ENCODE results near the gene ST6GALNAC1. TPM values are rescaled to one million over a fixed set of nuclear protein-coding genes. Genes with fewer than 3 reads are reported as not detected.
"Not testable (repeated sequence)": the region's sequence is repeated elsewhere in the genome, so short reads cannot be mapped to it uniquely, and the experiment has no call there.

ST6GALNAC1 gene
- total and polyA plus RNA-seq, 5 donors from 2014 or later = 0.33 to 8.5 (median 2.6) TPM

DNA sequence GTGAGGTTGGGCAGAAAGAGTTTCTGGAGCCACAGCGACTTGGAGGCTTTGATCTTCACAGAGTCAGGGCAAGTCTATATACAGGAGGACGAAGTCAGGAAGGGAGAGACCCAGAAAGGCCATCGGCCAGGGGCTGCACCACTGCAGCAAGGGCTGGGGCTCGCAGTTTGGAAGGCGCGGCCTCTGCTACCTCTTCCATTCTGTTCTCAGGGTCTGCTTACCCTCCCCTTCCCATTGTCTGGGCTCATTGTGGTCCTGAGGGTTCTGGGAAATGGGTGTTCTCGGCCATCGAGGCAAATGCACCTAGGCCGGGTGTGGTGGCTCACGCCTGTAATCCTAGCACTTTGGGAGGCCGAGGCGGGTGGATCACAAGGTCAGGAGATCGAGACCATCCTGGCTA is 16.0 kb downstream of the ST6GALNAC1 start:
- Histone ChIP-seq H3K27me3 (ENCODE audit: control insufficient read depth, insufficient read depth, low read length) (peaks cover 4% of the 10 kb centered on the region), H3K36me3 (ENCODE audit: control insufficient read depth, insufficient read depth, low read length) (no peaks in the 10 kb centered on the region), H3K4me3 (ENCODE audit: low read depth, low read length) (no peak overlapping the region), H3K9me3 (ENCODE audit: control insufficient read depth in 2 of 2, low read length in 2 of 2) (no peaks in the 10 kb centered on the region), H3K27ac (ENCODE audit: insufficient read depth, low read length, poor library complexity, severe bottlenecking) (no peak overlapping the region), H3K4me1 (ENCODE audit: control insufficient read depth, insufficient read depth, low read length, poor library complexity, severe bottlenecking) (peaks cover 3% of the 10 kb centered on the region)
- H3K4me3 Mint-ChIP-seq = no peak overlapping the region
- DNase-seq (no peak), ATAC-seq (ENCODE audit: low read depth in 2 of 2) (no peak)
- H3K27me3 Mint-ChIP-seq = peaks cover 9% of the 10 kb centered on the region
- H3K4me1 Mint-ChIP-seq = peaks cover 0 to 16% (median 4%) of the 10 kb centered on the region in 4 donors
- H3K36me3 Mint-ChIP-seq = no peaks in the 10 kb centered on the region
- H3K27ac Mint-ChIP-seq = no peak overlapping the region
- H3K9me3 Mint-ChIP-seq = no peaks in the 10 kb centered on the region

DNA sequence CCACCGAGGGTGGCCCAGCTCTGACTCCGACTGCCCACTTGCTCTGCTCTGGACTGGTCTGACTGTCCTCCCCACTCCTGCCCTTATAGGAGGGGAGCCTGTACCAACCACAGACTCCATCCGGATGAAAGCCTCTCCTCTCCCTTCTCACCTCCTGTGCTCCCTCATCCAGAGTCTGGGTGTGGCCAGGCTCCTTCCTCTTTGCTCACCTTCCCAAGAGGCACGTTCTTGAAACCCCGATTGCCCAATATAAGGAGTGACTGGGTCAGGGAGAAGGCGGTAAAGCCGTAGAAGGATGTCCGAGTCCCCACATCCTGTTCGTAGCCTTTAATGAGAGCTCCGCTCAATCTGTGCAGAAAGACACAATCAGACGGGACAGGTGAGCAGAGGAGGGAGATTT is 17.1 kb downstream of the ST6GALNAC1 start:
- DNase-seq = no peak
- no peak for ATAC-seq (ENCODE audit: low read depth in 2 of 2)
- peak overlapping the region in 1 of 3 donors; percentile 43 for H3K27ac Mint-ChIP-seq

DNA sequence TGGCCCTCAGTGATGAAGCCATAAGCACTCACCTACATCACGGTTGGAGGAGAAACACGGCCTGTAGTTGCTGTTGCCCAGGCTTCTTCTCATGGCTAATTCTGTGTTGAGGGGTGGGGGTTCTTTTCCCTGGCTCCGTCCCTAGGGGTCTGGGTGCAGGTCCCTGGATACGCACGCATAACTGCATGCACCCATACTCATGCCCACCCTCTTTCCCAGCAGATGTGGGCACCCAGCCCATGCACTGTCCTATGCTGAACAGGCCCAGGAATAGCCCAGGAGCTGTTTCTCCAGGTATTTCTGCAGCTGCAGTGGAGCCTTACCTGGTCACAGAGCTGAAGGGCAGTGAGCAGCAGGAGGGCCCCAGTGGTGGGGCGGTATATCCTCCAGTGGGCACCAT is 18.1 kb downstream of the ST6GALNAC1 start:
- H3K36me3 ChIP-seq (ENCODE audit: control insufficient read depth, insufficient read depth, low read length) = no peaks in the 10 kb centered on the region
- Mint-ChIP-seq H3K27me3 (peaks cover 9% of the 10 kb centered on the region), H3K4me1 (peaks cover 0 to 4% (median 4%) of the 10 kb centered on the region in 4 donors), H3K9me3 (no peaks in the 10 kb centered on the region), H3K27ac (no peak overlapping the region), H3K36me3 (no peaks in the 10 kb centered on the region), H3K4me3 (no peak overlapping the region)
- peaks cover 4% of the 10 kb centered on the region for H3K27me3 ChIP-seq (ENCODE audit: control insufficient read depth, insufficient read depth, low read length)
- no peak for ATAC-seq (ENCODE audit: low read depth in 2 of 2)
- H3K9me3 ChIP-seq (ENCODE audit: control insufficient read depth in 2 of 2, low read length in 2 of 2) = no peaks in the 10 kb centered on the region
- no peak overlapping the region for H3K4me3 ChIP-seq (ENCODE audit: low read depth, low read length)
- no peak for DNase-seq
- peaks cover 3% of the 10 kb centered on the region for H3K4me1 ChIP-seq (ENCODE audit: control insufficient read depth, insufficient read depth, low read length, poor library complexity, severe bottlenecking)
- no peak overlapping the region for H3K27ac ChIP-seq (ENCODE audit: insufficient read depth, low read length, poor library complexity, severe bottlenecking)

More for the DNA sequence above, 17.1 kb downstream of the ST6GALNAC1 start:
- Mint-ChIP-seq H3K9me3 (no peaks in the 10 kb centered on the region), H3K4me1 (peaks cover 0 to 5% (median 4%) of the 10 kb centered on the region in 4 donors), H3K36me3 (no peaks in the 10 kb centered on the region), H3K4me3 (no peak overlapping the region), H3K27me3 (peaks cover 9% of the 10 kb centered on the region)
- Histone ChIP-seq H3K27me3 (ENCODE audit: control insufficient read depth, insufficient read depth, low read length) (peaks cover 4% of the 10 kb centered on the region), H3K4me3 (ENCODE audit: low read depth, low read length) (no peak overlapping the region), H3K36me3 (ENCODE audit: control insufficient read depth, insufficient read depth, low read length) (no peaks in the 10 kb centered on the region), H3K4me1 (ENCODE audit: control insufficient read depth, insufficient read depth, low read length, poor library complexity, severe bottlenecking) (peaks cover 3% of the 10 kb centered on the region), H3K9me3 (ENCODE audit: control insufficient read depth in 2 of 2, low read length in 2 of 2) (no peaks in the 10 kb centered on the region), H3K27ac (ENCODE audit: insufficient read depth, low read length, poor library complexity, severe bottlenecking) (no peak overlapping the region)

DNA sequence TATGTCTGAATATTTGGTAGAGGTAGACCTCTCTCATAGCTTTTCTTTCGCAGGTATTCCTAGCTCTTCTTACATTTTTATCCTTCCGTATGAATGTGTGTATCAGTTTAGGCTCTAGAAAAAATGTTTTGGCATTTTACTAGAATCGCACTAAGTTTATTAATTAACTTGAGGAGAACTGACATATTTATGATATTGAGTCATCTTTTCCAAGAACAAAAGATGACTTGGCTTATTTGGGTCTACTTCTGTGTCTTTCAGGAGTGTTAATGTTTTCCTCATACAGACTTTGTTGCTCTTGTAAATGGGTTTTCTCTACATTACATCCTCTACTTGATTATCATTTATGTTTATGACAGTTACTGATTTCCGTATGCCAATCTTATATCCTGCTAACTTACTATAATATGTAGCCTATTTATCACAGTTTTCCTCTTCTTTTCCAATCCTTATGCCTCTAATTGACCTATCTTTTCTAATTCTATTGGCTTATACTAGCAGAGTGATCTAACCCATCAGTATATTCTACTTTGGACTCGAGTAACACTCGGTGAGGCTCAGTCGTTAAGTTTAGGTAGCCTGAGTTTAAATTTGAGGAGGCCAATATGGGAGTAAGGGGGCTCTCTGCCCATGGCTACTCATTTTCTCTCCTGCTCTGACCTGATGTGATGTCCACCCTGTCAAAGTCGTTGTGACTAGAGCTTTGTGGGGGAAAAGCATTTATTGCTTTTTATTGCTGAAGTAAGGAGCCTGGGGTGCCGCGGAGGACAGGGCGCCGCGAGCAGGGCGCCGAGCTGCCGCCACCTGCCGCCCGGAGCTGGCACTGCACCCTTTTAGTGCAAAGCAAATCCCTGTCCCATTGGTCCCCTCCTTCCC is 20.0 kb downstream of the ST6GALNAC1 start:
- Histone ChIP-seq H3K4me3 (ENCODE audit: low read depth, low read length) (no peak overlapping the region), H3K27ac (ENCODE audit: insufficient read depth, low read length, poor library complexity, severe bottlenecking) (no peak overlapping the region), H3K27me3 (ENCODE audit: control insufficient read depth, insufficient read depth, low read length) (peaks cover 4% of the 10 kb centered on the region), H3K36me3 (ENCODE audit: control insufficient read depth, insufficient read depth, low read length) (no peaks in the 10 kb centered on the region), H3K9me3 (ENCODE audit: control insufficient read depth in 2 of 2, low read length in 2 of 2) (no peaks in the 10 kb centered on the region), H3K4me1 (ENCODE audit: control insufficient read depth, insufficient read depth, low read length, poor library complexity, severe bottlenecking) (peaks cover 3% of the 10 kb centered on the region)
- Mint-ChIP-seq H3K27ac (peak overlapping the region in 1 of 3 donors; percentile 60), H3K27me3 (peaks cover 9% of the 10 kb centered on the region), H3K4me3 (no peak overlapping the region), H3K4me1 (peaks cover 0 to 4% (median 4%) of the 10 kb centered on the region in 4 donors), H3K9me3 (no peaks in the 10 kb centered on the region), H3K36me3 (no peaks in the 10 kb centered on the region)
- DNase-seq (peak; percentile 52 to 74 (median 66)), ATAC-seq (ENCODE audit: low read depth in 2 of 2) (peak; percentile 73 to 83)

DNA sequence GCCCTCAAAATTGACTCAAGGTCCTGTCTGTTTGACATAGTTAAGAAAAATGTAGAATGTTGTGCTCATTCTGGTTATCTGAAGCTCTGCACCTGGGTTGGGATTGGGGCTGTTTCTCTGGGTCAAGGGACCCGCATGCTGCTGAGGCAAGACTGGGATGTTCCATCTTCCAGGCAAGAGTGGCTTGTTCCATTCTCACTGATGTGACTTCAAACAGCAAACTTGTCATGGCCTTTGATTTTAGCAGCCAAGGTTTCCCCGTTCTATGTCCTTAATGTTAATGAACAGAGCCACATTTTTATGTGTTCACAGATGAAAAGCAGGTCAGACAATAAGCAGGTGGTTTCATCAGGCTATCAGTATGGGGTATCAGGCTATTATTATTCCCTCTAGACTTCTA is 25.7 kb downstream of the ST6GALNAC1 start:
- H3K36me3 ChIP-seq (ENCODE audit: control insufficient read depth, insufficient read depth, low read length) = no peaks in the 10 kb centered on the region
- H3K36me3 Mint-ChIP-seq = no peaks in the 10 kb centered on the region
- H3K4me3 Mint-ChIP-seq = no peak overlapping the region
- no peak for ATAC-seq (ENCODE audit: low read depth in 2 of 2)
- H3K27me3 Mint-ChIP-seq = peaks cover 6% of the 10 kb centered on the region
- no peak overlapping the region for H3K27ac Mint-ChIP-seq
- H3K9me3 Mint-ChIP-seq = no peaks in the 10 kb centered on the region
- H3K4me1 ChIP-seq (ENCODE audit: control insufficient read depth, insufficient read depth, low read length, poor library complexity, severe bottlenecking) = no peaks in the 10 kb centered on the region
- no peak for DNase-seq
- no peaks in the 10 kb centered on the region for H3K9me3 ChIP-seq (ENCODE audit: control insufficient read depth in 2 of 2, low read length in 2 of 2)
- H3K4me3 ChIP-seq (ENCODE audit: low read depth, low read length) = no peak overlapping the region
- H3K27ac ChIP-seq (ENCODE audit: insufficient read depth, low read length, poor library complexity, severe bottlenecking) = no peak overlapping the region
- H3K27me3 ChIP-seq (ENCODE audit: control insufficient read depth, insufficient read depth, low read length) = no peaks in the 10 kb centered on the region
- peaks cover 0 to 6% (median 0%) of the 10 kb centered on the region in 4 donors for H3K4me1 Mint-ChIP-seq

DNA sequence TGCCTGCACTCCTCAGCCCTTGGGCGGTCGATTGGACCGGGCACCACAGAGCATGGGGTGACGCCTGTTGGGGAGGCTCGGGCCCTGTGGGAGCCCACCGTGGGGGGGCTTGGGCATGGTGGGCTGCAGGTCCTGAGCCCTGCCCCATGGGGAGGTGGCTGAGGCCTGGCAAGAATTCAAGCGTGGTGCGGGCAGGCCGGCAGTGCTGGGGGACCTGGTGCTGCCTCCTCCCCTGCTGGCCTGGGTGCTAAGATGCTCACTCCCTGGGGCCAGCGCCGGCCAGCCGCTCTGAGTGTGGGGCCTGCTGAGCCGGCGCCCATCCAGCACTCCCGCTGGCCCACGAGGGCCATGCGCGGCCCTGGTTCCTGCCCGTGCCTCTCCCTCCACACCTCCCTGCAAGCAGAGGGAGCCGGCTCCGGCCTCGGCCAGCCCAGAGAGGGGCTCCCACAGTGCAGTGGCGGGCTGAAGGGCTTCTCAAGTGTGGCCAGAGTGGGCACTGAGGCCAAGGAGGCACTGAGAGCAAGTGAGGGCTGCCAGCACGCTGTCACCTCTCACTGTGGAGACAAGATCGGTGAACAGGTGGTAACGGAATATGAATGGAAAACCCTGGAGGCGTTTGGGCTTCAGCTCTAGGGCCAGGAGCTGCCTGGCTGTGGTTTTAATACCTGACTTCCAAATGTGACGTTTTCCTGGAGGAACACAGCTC is 28.5 kb downstream of the ST6GALNAC1 start:
- no peaks in the 10 kb centered on the region for H3K4me1 ChIP-seq (ENCODE audit: control insufficient read depth, insufficient read depth, low read length, poor library complexity, severe bottlenecking)
- H3K9me3 ChIP-seq (ENCODE audit: control insufficient read depth in 2 of 2, low read length in 2 of 2) = no peaks in the 10 kb centered on the region
- no peak for ATAC-seq (ENCODE audit: low read depth in 2 of 2)
- no peak overlapping the region for H3K27ac Mint-ChIP-seq
- no peaks in the 10 kb centered on the region for H3K9me3 Mint-ChIP-seq
- no peaks in the 10 kb centered on the region for H3K36me3 Mint-ChIP-seq
- no peak overlapping the region for H3K4me3 ChIP-seq (ENCODE audit: low read depth, low read length)
- peaks cover 19% of the 10 kb centered on the region for H3K27me3 Mint-ChIP-seq
- H3K4me3 Mint-ChIP-seq = no peak overlapping the region
- peaks cover 0 to 6% (median 0%) of the 10 kb centered on the region in 4 donors for H3K4me1 Mint-ChIP-seq
- no peak for DNase-seq
- no peaks in the 10 kb centered on the region for H3K36me3 ChIP-seq (ENCODE audit: control insufficient read depth, insufficient read depth, low read length)
- H3K27ac ChIP-seq (ENCODE audit: insufficient read depth, low read length, poor library complexity, severe bottlenecking) = no peak overlapping the region
- no peaks in the 10 kb centered on the region for H3K27me3 ChIP-seq (ENCODE audit: control insufficient read depth, insufficient read depth, low read length)

DNA sequence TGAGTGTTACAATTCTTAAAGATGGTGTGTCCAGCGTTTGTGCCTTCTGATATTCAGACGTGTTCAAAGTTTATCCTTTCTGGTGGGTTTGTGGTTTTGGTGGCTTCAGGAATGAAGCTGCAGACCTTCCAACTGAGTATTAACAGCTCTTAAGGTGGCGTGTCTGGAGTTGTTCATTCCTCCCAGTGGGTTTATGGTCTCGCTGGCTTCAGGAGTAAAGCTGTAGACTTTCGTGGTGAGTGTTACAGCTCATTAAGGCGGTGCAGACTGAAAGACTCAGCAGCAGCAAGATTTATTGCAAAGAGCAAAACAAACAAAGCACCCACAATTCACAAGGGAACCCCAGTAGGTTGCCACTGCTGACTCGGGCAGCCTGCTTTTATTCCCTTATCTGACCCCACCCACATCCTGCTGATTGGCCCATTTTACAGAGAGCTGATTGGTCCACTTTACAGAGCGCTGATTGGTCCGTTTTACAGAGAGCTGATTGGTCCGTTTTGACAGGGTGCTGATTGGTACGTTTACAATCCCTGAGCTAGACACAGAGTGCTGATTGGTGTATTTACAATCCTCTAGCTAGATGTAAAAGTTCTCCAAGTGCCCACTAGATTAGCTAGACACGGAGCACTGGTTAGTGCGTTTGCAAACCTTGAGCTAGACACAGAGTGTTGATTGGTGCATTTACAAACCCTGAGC is 29.3 kb downstream of the ST6GALNAC1 start:
- not testable (repeated sequence) for H3K9me3 Mint-ChIP-seq; H3K4me1 Mint-ChIP-seq; H3K4me3 Mint-ChIP-seq; H3K9me3 ChIP-seq (ENCODE audit: control insufficient read depth in 2 of 2, low read length in 2 of 2); H3K27me3 ChIP-seq (ENCODE audit: control insufficient read depth, insufficient read depth, low read length); H3K4me3 ChIP-seq (ENCODE audit: low read depth, low read length); H3K36me3 ChIP-seq (ENCODE audit: control insufficient read depth, insufficient read depth, low read length); H3K27ac ChIP-seq (ENCODE audit: insufficient read depth, low read length, poor library complexity, severe bottlenecking); DNase-seq; H3K4me1 ChIP-seq (ENCODE audit: control insufficient read depth, insufficient read depth, low read length, poor library complexity, severe bottlenecking); ATAC-seq (ENCODE audit: low read depth in 2 of 2); H3K36me3 Mint-ChIP-seq
- peak overlapping the region in 1 of 3 donors; percentile 38 for H3K27ac Mint-ChIP-seq
- peaks cover 20% of the 10 kb centered on the region for H3K27me3 Mint-ChIP-seq

Data from CD4-positive, CD25-positive, alpha-beta regulatory T cell (primary cell).